Neuronal stem cell (in vitro differentiated cells): ENCODE measurements around the gene PEX11G.

Source experiments
- DNase-seq: peaks from one replicate; pipeline ENCODE4 v3.0.0-alpha.2; 2013; ENCODE audit warnings: low spot score
- H2AFZ ChIP-seq: one replicate; pipeline ENCODE4 v1.6.1; 2013; ENCODE audit warnings: mild to moderate bottlenecking, low read length, inconsistent platforms
- H2AK5ac ChIP-seq: 2 replicates; pipeline ENCODE4 v1.6.1; 2013; ENCODE audit warnings: low read depth, mild to moderate bottlenecking, inconsistent platforms, low read length, moderate library complexity, mixed read lengths
- H2BK120ac ChIP-seq: 2 replicates; pipeline ENCODE4 v1.6.1; 2013; ENCODE audit warnings: low read depth, mild to moderate bottlenecking, inconsistent platforms, low read length, moderate library complexity, mixed read lengths
- H2BK12ac ChIP-seq: one replicate; pipeline ENCODE4 v1.6.1; 2013; ENCODE audit warnings: low read length, inconsistent platforms
- H2BK15ac ChIP-seq: 2 replicates; pipeline ENCODE4 v1.6.1; 2013; ENCODE audit warnings: mild to moderate bottlenecking, low read length, inconsistent platforms, mixed read lengths
- H2BK5ac ChIP-seq: one replicate; pipeline ENCODE4 v1.6.1; 2013; ENCODE audit warnings: inconsistent platforms, mild to moderate bottlenecking, low read length, moderate library complexity
- H3K14ac ChIP-seq: one replicate; pipeline ENCODE4 v1.6.1; 2013; ENCODE audit warnings: low read length, inconsistent platforms
- H3K18ac ChIP-seq: 2 replicates; pipeline ENCODE4 v1.6.1; 2013; ENCODE audit warnings: low read length, inconsistent platforms
- H3K23ac ChIP-seq: 2 replicates; pipeline ENCODE4 v1.6.1; 2013; ENCODE audit warnings: low read depth, mild to moderate bottlenecking, mixed read lengths, low read length, inconsistent platforms; ENCODE audit not compliant: poor library complexity
- H3K27ac ChIP-seq: replicated peaks from 3 replicates; pipeline ENCODE4 v1.5.1; 2013; ENCODE audit warnings: low read length, inconsistent platforms
- H3K27me3 ChIP-seq, 3 experiments: 2 replicates each; pipeline ENCODE4 v1.6.1; 2013; ENCODE audit warnings: low read length in 3 of 3, mild to moderate bottlenecking in 2 of 3, inconsistent platforms in 1 of 3, low read depth in 1 of 3, mixed read lengths in 1 of 3, moderate library complexity in 1 of 3; ENCODE audit not compliant: control insufficient read depth in 3 of 3, insufficient read depth in 3 of 3
- H3K36me3 ChIP-seq, 2 donors: replicated peaks in 1 of 2; 2 replicates each; pipeline ENCODE4 v1.6.1; 2013; ENCODE audit warnings: low read length in 2 of 2; ENCODE audit not compliant: control insufficient read depth in 2 of 2, insufficient read depth in 2 of 2
- H3K4ac ChIP-seq: 2 replicates; pipeline ENCODE4 v1.6.1; 2013; ENCODE audit warnings: inconsistent platforms, mild to moderate bottlenecking, low read length, moderate library complexity
- H3K4me1 ChIP-seq, 2 donors: 1 replicate in 1 of 2; 2 replicates in 1 of 2; pipeline ENCODE4 v1.6.1; 2013; ENCODE audit warnings: low read length in 2 of 2, low read depth in 1 of 2; ENCODE audit not compliant: control insufficient read depth in 2 of 2, insufficient read depth in 1 of 2
- H3K4me2 ChIP-seq: one replicate; pipeline ENCODE4 v1.6.1; 2013; ENCODE audit warnings: mild to moderate bottlenecking, low read length, inconsistent platforms; ENCODE audit not compliant: insufficient read depth, poor library complexity, severe bottlenecking
- H3K4me3 ChIP-seq, 2 donors: 2 replicates each; pipeline ENCODE4 v1.5.1; 2013; ENCODE audit warnings: low read length in 2 of 2, mild to moderate bottlenecking in 2 of 2, inconsistent platforms in 1 of 2, moderate library complexity in 1 of 2
- H3K79me1 ChIP-seq: one replicate; pipeline ENCODE4 v1.6.1; 2013; ENCODE audit warnings: low read depth, mild to moderate bottlenecking, inconsistent platforms, low read length, moderate library complexity
- H3K9ac ChIP-seq: one replicate; pipeline ENCODE4 v1.6.1; 2013; ENCODE audit warnings: mild to moderate bottlenecking, low read depth, low read length, inconsistent platforms; ENCODE audit not compliant: poor library complexity
- H3K9me3 ChIP-seq, 2 donors: replicated peaks in 1 of 2; 2 replicates each; pipeline versions ENCODE3 to v1.6.1; 2013; ENCODE audit warnings: low read length in 2 of 2, mild to moderate bottlenecking in 2 of 2, inconsistent platforms in 1 of 2, low read depth in 1 of 2, mixed read lengths in 1 of 2, moderate library complexity in 1 of 2; ENCODE audit not compliant: control insufficient read depth in 2 of 2, insufficient read depth in 1 of 2
- H4K8ac ChIP-seq: one replicate; pipeline ENCODE4 v1.6.1; 2013; ENCODE audit warnings: low read depth, mild to moderate bottlenecking, inconsistent platforms, low read length, moderate library complexity
- H4K91ac ChIP-seq: one replicate; pipeline ENCODE4 v1.6.1; 2013; ENCODE audit warnings: low read length, low read depth, mild to moderate bottlenecking, inconsistent platforms; ENCODE audit not compliant: poor library complexity
- WGBS, 2 donors: extraction: QIAGEN DNeasy Blood & Tissue Kit; methylation state at CpG; one replicate each; pipeline ENCODE4 v1.1.7; 2013; ENCODE audit warnings: missing lambda C conversion rate in 2 of 2, mixed read lengths in 1 of 2; ENCODE audit not compliant: insufficient read length in 2 of 2, insufficient replicate concordance in 1 of 2; ENCODE audit errors: extremely low coverage in 2 of 2; 5-methylcytosine and 5-hydroxymethylcytosine counted together

The PEX11G gene

GRCh38 chr19:7502552-7502951 is 13.7 kb upstream of the PEX11G start:
- Histone ChIP-seq H2AFZ (no peak overlapping the region), H3K79me1 (no peaks in the 10 kb centered on the region), H4K8ac (no peak overlapping the region), H3K23ac (no peak overlapping the region), H2BK120ac (no peak overlapping the region), H3K36me3 (no peaks in the 10 kb centered on the region), H2AK5ac (no peak overlapping the region), H3K4me1 (peaks cover 0 to 2% of the 10 kb centered on the region in 2 donors), H3K27ac (no peak overlapping the region), H3K4me3 (no peak overlapping the region), H3K27me3 (peaks cover 0 to 19% (median 13%) of the 10 kb centered on the region in 3 experiments), H2BK5ac (no peak overlapping the region), H2BK12ac (no peak overlapping the region), H3K14ac (no peak overlapping the region), H3K9me3 (peaks cover 0 to 3% of the 10 kb centered on the region in 2 donors), H3K18ac (no peak overlapping the region), H3K4me2 (no peak overlapping the region), H4K91ac (no peak overlapping the region), H2BK15ac (no peak overlapping the region), H3K9ac (no peak overlapping the region), H3K4ac (no peak overlapping the region)
- DNase-seq: no peak
- no CpG with 5 or more reads among the region's 2 CpGs for WGBS, 2 donors

DNA sequence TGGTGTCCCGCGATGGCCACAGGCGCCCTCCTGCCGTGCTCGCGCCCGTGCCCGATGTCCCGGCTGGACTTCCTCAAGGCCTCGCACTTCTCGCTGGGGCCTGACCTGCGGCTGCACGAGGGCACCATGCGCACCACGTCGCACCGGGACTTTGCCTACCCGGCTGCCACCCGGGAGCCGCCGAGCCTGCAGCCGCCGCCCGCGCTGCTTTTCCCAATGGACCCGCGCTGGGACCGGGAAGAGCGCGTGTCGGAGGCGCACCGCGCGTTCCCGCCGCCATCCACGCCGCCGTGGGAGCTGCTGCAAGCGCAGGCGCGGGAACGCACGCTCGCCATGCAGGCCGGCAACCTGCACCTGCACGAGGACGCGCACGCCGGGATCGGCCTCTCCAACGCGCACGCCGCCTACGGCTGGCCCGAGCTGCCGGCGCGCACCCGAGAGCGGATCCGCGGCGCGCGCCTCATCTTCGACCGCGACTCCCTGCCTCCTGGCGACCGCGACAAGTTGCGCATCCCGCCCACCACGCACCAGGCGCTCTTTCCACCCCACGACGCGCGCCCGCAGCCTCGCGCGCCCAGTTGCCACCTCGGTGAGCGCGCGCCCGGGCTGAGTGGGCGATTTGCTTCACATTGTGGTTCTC is 12.1 kb upstream of the PEX11G start:
- H3K4me1 ChIP-seq: peaks cover 0 to 2% of the 10 kb centered on the region in 2 donors
- peaks cover 0 to 19% (median 13%) of the 10 kb centered on the region in 3 experiments for H3K27me3 ChIP-seq
- H4K8ac ChIP-seq: no peak overlapping the region
- no peak overlapping the region for H3K14ac ChIP-seq
- no peak overlapping the region for H3K27ac ChIP-seq
- peak; percentile 75 for DNase-seq
- WGBS, 2 donors: no CpG with 5 or more reads among the region's 93 CpGs
- no peaks in the 10 kb centered on the region for H3K36me3 ChIP-seq
- no peak overlapping the region for H2BK120ac ChIP-seq
- peaks cover 0 to 3% of the 10 kb centered on the region in 2 donors for H3K9me3 ChIP-seq
- H2AFZ ChIP-seq: peak overlapping the region; percentile 99
- no peak overlapping the region for H2BK15ac ChIP-seq
- H2AK5ac ChIP-seq: no peak overlapping the region
- peak overlapping the region; percentile 98 for H3K18ac ChIP-seq
- peak overlapping the region; percentile 46 to 80 for H3K4me3 ChIP-seq
- peak overlapping the region; percentile 33 for H2BK12ac ChIP-seq
- no peaks in the 10 kb centered on the region for H3K79me1 ChIP-seq
- H4K91ac ChIP-seq: no peak overlapping the region
- H3K23ac ChIP-seq: peak overlapping the region; percentile 85
- no peak overlapping the region for H2BK5ac ChIP-seq
- H3K9ac ChIP-seq: peak overlapping the region; percentile 91
- no peak overlapping the region for H3K4ac ChIP-seq
- peak overlapping the region; percentile 77 for H3K4me2 ChIP-seq

DNA sequence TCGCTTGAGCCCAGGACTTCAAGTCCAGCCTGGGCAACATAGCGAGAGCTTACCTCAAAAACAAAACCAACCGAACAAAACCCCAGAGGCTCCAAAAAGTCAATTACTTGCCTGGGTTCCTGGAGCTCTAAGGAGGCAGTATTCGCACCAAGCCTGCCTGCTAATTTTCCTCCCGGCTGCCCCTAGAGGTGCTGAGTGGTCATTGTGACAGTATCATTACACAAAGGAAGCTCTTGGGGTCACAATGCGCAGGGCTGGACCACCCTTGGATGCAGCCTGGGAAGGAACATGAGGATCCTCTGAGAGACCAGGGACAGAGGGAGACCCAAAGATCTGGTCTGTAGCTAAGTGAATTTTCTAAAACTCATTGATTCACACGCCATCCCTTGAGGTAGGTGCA is 8.5 kb upstream of the PEX11G start:
- H2BK120ac ChIP-seq: no peak overlapping the region
- H3K18ac ChIP-seq: no peak overlapping the region
- no peak overlapping the region for H3K4me2 ChIP-seq
- H4K8ac ChIP-seq: no peak overlapping the region
- no peak overlapping the region for H2AFZ ChIP-seq
- no CpG with 5 or more reads among the region's 7 CpGs for WGBS, 2 donors
- no peaks in the 10 kb centered on the region for H3K36me3 ChIP-seq
- peaks cover 0 to 13% (median 10%) of the 10 kb centered on the region in 3 experiments for H3K27me3 ChIP-seq
- no peak for DNase-seq
- H3K9me3 ChIP-seq: peaks cover 0 to 3% of the 10 kb centered on the region in 2 donors
- no peak overlapping the region for H3K23ac ChIP-seq
- peaks cover 2 to 4% of the 10 kb centered on the region in 2 donors for H3K4me1 ChIP-seq
- H3K79me1 ChIP-seq: no peaks in the 10 kb centered on the region
- H3K14ac ChIP-seq: no peak overlapping the region
- H2AK5ac ChIP-seq: no peak overlapping the region
- H3K9ac ChIP-seq: no peak overlapping the region
- no peak overlapping the region for H2BK5ac ChIP-seq
- H4K91ac ChIP-seq: no peak overlapping the region
- no peak overlapping the region for H2BK12ac ChIP-seq
- no peak overlapping the region for H2BK15ac ChIP-seq
- H3K4ac ChIP-seq: no peak overlapping the region
- no peak overlapping the region for H3K4me3 ChIP-seq
- no peak overlapping the region for H3K27ac ChIP-seq

DNA sequence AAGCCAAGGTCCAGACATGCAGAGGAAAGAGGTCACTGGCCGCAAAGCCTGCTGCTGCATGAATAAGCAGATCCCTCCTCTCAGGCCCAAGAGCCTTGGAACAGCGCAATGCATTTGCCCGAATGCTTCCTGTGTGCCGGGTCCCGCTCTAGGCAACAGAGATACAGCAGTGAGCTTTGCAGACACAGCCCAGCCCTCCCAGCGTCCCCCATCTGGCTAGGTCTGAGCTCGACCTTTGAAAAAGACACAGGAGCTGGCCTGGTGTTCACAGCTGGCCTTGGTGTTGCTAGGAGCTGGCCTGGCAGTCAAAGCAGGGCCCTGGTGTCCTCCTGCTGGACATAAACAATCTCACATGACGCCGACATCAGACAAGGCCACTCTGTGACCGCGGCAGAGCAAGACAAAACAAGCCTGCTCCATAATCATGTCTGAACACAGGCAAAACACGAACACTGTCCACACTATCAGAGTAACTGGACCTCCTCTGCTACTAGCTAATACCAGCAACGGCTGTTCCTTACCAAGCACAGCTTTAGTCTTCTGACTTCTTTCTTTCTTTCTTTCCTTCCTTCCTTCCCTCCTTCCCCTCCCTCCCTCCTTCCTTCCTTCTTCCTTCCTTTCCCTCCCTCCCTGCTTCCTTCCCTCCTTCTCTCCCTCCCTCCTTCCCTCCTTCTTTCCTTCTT is 5.7 kb upstream of the PEX11G start:
- H3K4ac ChIP-seq: no peak overlapping the region
- H3K4me1 ChIP-seq: peaks cover under 1 to 4% of the 10 kb centered on the region in 2 donors
- H4K8ac ChIP-seq: no peak overlapping the region
- no peak overlapping the region for H2BK12ac ChIP-seq
- H3K36me3 ChIP-seq: no peaks in the 10 kb centered on the region
- H3K4me2 ChIP-seq: no peak overlapping the region
- H3K4me3 ChIP-seq: peak overlapping the region in 1 of 2 donors; percentile 14
- no peak overlapping the region for H3K27ac ChIP-seq
- H3K18ac ChIP-seq: no peak overlapping the region
- H2BK15ac ChIP-seq: no peak overlapping the region
- no CpG with 5 or more reads among the region's 13 CpGs for WGBS, 2 donors
- no peak overlapping the region for H2AK5ac ChIP-seq
- peak overlapping the region; percentile 4 for H3K23ac ChIP-seq
- DNase-seq: no peak
- H3K14ac ChIP-seq: no peak overlapping the region
- no peak overlapping the region for H3K9ac ChIP-seq
- H2BK5ac ChIP-seq: no peak overlapping the region
- H2AFZ ChIP-seq: peak overlapping the region; percentile 71
- no peak overlapping the region for H2BK120ac ChIP-seq
- no peaks in the 10 kb centered on the region for H3K79me1 ChIP-seq
- no peaks in the 10 kb centered on the region for H3K27me3 ChIP-seq
- H4K91ac ChIP-seq: no peak overlapping the region
- no peaks in the 10 kb centered on the region for H3K9me3 ChIP-seq
